HG02884 (cell line): Measurements from ENCODE around the gene USP48.

Experiments
- ATAC-seq: cut with Tn5 transposase; IDR thresholded peaks from one replicate; pipeline ENCODE4 v1.9.1; 2021; ENCODE audit warnings: mild to moderate bottlenecking, moderate library complexity; ENCODE audit not compliant: unreplicated experiment

USP48 gene

DNA sequence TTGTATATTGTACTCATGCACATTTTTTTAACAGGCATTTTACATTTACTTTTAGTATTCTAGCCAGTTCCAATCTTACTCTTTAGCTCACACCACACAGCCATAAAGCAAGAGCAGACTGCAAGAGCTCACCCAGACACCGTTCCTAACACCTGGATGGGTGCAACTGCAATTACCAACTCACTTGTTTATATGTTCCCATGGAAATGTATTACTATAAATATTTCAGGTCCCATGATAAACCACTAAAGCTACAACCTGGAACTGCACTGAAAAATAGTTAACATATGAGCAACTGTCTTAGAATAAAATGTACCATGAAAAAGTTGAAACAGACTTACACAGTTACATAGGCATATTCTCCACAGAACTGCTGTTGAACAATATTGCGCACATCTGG, 30.8 kb downstream of the USP48 start:
- no peak for ATAC-seq

DNA sequence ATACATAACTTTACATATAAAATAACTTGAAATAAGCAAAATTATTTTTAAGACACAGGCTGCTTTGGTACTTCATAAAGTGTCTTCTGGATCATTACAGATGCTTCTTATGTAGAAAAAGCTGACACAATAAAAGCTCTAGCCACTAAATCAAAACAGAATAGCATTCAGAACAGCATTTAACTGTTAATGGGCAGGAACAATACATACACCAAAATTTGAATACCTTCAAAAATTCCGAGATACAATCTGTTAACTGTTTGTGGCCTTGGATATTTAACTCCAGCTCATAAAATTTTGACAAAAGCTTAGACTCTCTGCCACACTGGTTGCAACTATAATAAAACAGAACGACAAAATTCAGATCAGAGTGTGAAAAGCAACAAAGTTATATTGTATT, 31.7 kb downstream of the USP48 start:
- no peak for ATAC-seq

DNA sequence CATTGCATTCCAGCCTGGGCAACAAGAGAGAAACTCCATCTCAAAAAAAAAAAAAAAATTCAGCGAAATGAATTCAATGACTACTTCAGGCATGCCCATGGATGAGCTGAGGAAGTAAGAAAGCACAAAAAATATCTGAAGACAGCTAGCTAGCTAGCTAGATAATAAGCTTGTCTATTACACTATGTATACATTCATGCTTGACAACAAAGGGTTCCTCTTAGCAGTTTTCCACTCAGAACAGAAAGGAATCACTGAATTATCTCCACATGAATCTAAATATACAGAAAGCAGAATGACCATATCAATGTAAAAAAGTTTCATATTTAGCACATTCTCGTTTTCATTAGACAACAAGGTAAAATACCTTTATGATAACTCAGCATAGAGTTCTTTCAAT, 32.1 kb downstream of the USP48 start:
- ATAC-seq, result no peak

DNA sequence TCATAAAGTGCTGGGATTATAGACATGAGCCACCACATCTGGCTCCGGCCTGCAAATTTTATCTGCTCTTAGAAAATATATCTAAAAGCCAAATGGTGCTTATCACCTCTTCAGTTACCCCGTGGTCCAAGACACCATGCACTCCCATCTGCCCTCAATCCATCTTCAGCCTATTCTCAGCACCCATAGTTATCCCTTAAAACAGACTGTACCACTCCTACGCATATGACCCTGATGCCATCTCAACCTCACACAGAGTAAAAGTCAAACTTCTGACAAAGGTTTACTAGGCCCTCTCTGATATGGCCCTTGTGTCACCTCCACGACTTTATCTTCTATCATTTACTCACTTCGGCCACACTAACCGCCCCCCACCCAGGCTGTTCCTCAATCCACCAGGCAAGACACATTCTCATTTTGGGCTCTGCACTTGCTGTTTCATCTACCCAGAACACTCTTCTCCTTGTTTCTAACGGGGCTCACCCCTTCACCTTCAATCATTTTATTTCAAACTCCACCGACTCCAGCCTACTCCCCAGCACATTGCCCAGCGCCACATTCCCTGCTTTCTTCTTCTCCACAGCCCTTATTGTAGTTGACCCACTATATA, 33.0 kb downstream of the USP48 start:
- no peak for ATAC-seq

DNA sequence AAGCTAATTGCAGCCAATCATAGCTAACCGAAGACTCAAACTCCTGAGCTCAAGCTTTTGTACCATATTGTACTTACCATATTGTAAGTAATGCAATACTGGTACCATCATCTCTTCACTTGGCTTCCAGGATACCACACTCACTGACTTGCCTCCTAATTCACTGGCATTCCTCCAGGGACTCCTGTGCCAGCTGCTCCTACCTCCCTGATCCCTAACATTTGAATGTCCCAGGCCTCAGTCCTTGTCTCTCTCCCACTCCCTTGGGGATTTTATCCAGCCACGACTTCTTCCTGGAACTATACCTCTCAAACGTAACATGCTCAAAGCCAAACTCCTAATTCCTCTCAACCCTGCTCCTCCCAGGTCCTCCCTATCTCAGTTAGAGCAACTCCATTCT, 33.8 kb downstream of the USP48 start:
- no peak for ATAC-seq

DNA sequence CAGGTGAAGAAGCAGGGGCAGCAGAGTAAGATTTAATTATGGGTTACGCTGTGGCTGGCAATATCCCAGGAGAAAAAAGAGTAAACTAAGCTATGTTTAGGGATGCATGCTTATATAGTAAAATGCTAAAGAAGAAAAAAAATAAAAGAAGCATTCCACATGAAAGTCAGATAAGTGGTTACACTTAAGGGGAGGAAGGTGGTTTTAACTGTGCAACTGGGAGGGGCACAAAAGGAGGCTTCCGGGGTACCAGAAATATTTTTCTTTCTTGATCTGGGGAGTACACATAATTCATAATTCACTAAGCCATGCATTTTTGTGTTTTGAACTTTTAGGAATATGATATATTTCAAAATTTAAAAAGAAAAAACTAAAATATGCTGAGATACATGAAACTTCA, 39.5 kb downstream of the USP48 start:
- no peak for ATAC-seq

DNA sequence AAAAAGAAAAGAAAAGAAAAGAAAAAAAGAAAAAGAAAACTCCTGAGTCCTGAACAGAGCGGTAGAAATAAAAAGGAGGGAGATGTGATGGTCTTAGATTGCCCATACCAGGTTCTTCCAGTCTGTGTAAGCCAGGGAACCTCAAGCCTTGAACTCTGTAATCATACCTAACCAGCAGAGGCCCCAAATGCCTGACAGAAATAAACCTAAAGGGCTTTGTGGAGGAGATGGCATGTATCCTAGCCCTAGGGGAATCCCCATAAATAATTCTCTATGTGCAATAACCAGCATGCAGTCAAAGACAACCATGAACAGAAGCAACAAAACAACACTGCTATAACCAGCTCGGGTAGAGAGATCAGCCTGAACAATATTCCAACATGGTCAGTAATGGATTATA, 40.4 kb downstream of the USP48 start:
- no peak for ATAC-seq

DNA sequence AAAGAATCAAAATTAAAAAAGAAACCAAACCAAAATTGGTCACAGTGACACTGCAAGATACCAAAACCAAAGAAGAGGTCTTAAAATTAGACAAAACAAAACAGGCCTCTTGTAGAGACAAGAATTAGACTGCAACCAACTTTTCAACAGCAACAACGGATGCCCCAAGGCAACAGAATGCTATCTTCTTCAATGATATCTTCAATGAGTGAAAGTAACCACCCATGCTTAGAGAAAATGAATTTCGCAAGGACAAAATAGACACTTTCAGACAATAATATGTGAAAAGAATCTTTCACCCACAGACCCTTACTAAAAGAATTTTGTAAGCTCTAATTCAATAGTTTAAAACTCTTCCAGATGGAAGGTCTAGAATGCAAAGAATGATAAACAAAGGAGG, 41.7 kb downstream of the USP48 start:
- ATAC-seq, result no peak

DNA sequence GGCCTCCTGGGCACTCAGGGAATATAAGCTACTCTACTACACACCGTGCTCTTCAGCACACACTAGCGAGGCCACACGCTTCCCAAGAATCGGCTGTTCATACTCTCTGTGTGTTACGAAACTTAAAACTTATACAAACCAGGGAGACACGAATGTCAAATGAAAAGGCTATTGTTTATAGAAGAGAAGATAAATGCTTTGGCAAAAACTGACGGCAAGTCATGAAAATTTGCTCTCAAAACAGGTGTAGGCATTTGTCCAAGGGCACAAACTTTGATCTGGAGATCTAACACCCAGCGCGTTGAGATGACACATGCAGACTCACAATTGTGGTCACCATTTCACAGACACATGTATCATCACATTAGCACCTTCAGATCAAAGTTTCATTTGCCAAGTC, 46.1 kb downstream of the USP48 start:
- ATAC-seq, result no peak

DNA sequence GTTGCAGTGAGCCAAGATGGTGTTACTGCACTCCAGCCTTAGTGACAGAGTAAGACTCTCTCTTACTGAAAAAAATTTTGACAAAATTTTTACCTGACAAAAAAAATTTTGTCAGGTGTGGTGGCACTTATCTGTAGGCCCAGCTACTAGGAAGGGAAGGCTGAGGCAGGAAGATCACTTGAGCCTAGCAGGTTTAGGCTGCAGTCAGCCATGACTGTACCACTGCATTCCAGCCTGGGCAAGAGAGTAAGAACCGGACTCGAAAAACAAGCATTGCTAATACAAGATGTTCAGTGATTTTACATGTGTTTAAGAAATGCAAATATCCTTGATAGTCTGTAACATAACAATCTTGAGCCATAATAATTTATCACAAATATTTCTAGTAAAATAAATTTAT, 46.9 kb downstream of the USP48 start:
- ATAC-seq, result no peak

DNA sequence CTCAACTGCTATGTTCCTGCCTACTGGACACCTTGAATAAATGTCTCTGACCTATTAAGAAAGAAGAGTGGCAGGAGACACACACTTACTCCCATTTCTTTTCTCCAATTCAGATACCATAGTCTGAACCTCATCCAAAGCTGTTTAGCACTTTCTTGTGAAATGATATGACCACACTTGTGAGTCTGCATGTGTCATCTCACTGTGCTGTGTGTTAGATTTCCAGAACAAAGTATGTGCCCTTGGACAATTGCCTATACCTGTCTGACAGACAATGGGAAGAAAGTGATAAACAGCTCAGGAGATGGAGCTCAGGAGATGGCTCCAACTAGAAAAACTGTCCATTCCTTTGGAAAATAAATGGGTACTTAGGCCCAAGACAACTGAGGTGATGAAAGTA, 48.4 kb downstream of the USP48 start:
- no peak for ATAC-seq

DNA sequence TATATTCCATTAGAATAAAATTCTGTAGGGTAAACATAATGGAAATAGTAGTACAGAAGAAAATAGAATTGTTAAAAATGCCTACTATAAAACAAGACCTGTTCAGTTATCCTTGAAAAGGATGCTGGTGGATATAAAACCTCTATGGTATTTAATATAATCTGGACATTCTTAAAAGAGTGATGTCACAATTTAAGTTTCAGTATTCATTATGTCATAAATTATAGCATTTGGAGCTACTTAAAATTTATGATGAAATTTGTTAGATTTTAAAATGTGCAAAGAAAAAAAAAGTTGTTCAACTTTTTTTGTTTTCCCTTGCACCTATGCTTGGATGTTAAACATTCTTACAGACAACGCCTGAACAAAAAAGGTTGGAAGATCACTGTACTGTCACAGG, 50.3 kb downstream of the USP48 start:
- no peak for ATAC-seq

DNA sequence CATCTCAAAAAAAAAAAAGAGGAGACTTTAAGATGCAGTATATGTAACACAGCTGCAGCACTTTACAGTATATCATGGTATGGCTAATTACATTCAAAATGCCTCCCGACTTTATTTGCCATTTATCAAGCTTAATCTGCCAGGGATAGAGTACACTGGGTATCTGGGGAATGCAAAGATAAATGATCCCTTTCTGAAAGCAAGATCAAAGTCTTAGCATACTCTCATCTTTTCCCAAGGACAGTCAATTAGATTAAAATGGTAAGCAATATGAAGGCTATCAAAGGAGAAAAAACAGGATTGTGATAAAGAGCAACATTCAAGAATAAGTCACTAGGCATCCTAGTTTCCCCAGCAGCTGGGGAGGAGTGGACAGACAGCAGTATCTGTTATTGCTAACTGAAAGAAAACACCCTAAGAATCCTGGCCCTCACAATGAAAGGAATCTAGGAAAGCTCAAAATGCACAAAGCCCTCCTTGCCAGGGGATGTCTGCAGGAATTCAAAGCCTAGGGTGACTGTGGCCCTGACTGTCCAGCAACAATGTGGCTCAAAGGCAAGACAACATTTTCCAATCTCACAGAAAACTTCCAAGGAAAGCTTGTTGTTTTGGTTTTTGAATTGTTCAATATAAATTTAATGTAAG, 57.1 kb downstream of the USP48 start:
- ATAC-seq, result no peak

DNA sequence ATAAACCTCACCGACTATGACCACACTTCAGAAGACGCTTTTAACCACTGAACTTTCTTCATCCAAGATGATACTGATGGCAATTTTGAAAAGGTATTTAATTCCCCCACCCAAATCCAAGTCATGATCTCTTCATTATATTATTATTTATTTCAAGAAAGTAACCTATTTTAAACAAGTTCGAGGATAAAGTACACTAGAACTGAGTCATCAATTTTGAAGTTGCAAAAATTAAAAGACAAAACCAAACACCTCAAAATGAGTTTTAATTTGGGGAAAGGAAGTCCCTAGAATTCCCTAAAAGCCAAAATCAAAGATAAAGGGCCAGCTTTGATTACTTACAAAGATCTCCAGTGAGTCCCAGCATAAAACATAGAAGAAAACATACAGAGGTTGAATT, 58.4 kb downstream of the USP48 start:
- ATAC-seq, result no peak

DNA sequence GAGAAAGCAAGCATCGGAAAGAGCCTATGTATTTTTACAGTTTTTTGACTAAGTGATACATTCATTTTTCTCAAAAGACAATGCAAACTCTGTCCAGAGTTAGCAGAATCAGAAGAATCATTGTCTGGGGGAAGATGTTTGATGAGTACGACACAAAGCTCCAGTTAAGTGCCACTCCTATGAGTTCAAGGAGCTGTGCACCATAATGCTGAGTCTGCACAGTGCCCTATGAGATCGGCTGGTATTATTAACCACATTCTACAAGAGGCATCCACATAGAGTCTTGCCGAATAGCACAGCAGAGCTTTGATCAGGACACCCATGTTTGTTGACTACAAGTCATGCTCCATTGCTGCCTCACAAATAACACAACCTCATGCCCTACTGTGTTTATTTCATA, 58.9 kb downstream of the USP48 start:
- no peak for ATAC-seq

DNA sequence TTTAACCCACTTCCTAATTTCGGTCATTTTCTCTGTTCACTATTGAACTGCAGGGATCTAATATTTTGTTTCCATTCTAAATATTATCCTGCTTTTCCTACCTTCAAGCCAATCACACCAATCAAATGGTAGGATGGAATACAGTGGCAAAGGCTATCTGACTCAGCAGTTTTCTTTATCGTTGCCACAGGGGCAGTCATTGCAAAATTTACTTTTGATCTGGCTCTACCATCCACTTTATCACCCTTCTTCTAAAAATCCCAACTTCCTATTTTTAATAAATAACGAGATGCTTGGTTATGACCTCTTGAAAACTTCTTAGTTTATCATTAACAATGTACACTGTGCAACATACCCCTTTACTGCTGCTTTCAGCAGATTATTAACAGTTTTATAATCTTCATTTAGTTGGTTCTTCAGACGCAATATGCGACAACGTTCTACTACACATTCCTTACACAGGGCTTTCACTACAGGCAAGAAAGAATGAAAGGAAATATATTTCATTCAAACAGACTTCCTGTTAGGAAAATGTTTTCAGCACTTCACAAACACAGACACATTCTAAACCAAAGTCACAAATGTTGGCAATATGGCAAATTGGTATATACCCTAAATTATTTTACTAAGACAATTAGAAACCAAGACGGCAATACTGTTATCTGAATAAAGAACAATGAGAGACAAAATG, 61.5 kb downstream of the USP48 start:
- no peak for ATAC-seq

DNA sequence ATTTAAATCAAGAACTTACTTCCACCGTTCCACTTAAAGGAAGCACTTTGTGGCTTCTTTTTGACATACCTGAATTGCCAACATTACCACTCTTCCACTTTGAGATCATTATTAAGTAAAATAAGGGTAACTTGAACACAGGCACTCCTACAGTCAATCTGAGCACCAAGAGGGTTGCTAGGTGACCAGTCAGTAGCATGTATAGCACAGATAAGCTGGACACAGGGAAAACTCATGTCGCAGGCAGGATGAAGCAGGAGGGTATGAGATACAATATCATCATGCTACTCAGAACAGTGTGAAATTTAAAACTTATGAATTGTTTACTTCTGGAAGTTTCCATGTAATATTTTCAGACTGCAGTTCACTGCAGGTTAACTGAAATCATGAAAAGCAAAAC, 66.8 kb downstream of the USP48 start:
- no peak for ATAC-seq

DNA sequence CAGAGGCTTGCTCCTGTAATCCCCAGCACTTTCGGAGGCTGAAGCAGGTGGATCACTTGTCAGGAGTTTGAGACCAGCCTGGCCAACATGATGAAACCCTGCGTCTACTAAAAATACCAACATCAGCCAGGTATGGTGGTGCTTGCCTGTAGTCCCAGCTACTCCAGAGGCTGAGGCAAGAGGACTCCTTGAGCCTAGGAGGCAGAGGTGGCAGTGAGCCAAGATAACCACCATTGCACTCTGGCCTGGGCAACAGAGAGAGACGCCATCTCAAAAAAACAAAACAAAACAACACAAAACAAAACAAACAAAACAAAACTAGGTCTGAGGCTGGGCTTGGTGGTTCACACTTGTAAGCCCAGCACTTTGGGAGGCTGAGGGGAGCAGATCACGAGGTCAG, 75.1 kb downstream of the USP48 start:
- no peak for ATAC-seq

DNA sequence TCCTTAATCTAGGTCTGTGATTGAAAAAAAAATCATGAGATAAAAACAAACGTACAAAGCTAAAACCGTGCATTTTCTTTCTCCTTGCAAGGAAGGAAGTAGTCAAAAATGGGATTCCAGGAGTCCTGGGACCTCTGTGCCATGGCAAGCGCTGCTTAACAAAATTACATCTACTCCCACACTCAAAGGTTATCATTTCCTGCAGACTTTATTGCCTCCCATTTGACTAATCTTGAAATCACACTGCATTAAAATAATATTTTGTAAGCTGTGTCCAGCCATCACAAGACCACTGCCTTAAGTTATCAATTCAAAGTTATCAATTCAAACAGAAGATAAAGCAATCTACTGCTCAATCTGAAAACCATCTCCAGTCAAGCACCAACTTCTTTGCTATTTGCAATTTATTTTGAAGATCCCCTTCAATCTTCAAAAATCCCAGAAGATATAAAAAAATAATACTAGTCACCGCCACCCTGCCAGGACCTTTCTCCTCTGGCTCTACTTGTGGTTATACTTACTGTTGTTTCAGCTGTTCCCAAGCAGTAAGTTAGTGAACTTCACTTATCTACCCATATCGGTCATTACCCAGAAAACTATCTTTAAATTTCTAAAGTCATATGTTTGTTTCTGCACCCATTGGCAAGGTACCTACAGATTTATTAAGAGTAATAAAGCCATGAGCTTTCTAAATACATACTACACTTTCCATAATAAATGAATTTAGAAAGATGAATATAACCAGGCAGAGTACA, 75.7 kb downstream of the USP48 start:
- ATAC-seq, result no peak

DNA sequence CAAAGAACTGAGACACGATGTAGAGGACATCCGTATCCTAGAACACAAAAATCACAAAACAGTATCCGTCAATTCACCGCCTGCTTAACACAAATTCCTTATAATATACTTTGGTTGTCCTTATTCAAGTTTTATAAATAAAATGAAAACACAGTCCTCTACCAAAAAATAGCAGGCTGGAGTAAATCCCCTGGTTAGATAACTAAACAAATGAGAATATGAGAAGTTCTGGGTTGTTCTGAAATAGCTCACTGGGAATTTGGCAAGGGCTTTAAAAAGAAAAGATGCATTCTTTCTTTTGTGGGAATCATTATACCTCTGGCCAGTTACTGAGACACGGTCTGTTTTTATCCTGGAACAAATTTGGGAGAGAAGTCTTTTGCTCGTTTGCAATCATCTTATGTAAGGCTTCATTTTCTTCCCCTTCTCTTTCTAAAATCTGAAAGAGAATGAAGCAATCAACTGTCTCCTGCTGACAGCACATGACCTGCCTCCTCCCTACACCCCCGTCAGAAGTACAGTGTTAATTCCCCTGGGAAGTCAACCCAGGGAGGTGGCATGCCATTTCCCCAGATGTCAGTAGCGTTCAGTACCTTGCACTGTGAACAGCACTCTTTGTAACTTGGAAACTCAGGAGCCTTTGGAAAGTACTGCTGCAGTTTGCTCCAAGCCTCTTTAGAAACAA, 76.7 kb downstream of the USP48 start:
- no peak for ATAC-seq

DNA sequence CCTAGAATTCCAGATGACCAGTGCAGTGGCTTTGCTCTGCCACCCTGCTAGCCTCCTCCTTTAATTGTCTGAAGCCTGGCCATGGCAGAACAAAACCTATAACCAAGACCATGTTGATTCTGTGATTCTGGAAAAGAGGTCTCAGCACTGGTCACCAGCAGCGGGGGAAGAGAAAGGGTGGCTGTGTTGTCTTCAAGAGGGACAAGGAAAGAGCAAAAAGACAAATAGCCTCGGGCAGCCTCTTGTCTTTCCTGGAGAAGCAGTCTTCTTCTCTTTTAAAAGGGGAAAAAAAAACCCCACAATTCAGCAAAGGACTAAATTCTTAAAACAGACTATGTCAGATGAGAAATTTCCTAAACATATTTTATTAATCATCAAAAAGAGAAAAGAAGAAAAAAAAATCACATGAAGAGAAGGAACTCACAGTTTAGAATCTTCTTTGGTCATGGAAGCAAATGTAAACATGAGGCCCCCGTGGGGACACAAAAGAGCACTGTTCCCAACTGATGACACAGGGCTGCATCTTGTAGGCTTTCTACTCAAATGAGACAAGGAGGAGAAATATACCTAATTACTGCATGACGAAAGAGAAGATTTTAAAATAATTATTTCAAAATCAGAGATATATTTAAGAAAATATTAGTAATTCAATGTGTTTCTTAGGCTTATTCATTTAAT, 77.5 kb downstream of the USP48 start:
- ATAC-seq, result no peak
